ENCODE data around the gene LCP2.

GRCh38 chr5:170226661-170227060 is 70.9 kb downstream of the LCP2 start:
- TF ChIP-seq EZH2phosphoT487 (IDR thresholded peaks at IDR 0.05; ENCODE audit: borderline replicate concordance), result no peak
- TF ChIP-seq CTCF (conservative IDR thresholded peaks at IDR 0.05; ENCODE audit: low read length), result no peak

Measured in Loucy (cell line).